CD4-positive, alpha-beta T cell treated with Interleukin-12 subunit alpha and Interleukin-12 subunit beta, for 1 hour (primary cell): ENCODE data around the gene ARIH2.
A peak's percentile ranks its signal among the peaks of the same experiment; 100 is the strongest.
"Not testable (repeated sequence)": the region's sequence is repeated elsewhere in the genome, so short reads cannot be mapped to it uniquely, and the experiment has no call there.

Source experiments
- DNase-seq: peaks from one replicate; pipeline ENCODE4 v3.0.0-alpha.2; 2020

The ARIH2 gene

DNA sequence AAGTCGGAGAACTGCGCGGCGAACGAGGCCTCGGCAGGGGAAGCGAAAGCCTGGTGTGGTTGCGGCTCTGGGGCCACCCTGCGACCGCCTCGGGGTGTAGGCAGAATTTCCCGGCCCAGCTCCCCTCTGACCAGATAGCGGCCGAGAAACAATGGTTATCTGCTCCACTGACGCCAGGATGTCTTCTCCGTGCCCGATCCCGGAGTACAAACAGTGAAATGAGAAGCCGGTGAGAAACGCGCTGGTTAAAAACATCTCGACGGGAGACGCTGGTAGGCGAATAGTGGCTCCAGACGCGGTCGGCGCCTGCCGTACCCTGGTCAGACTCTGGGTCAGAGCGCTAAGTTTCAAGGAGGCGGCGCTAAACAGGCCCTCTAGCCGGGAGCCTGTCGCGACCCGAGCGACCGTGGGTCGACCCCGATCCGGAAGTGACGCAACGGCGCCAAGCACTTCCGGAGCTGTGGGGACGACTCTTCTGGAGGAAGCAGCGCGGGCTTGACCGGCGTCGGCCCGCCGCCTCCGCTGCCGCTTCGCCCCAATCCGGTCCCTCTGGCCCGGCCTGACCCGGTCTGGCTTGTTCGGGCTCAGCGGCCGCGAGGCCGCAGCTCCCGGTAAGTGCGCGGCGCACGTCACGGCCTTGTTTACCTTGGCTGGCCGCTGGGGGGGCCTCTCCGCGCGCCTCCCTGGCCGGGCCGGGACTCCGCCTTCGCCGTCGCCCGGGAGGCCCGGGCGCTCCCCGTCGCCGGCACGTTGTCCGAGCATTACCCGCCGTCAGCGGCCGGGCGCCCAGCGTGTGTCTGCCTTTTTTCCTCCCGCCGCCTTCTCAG, at the start of gene ARIH2:
Gene ARIH2 (plus strand): TSS at position 455 of the 827 bp plus-strand sequence. CDS start 8,717 bp downstream, outside the sequence.
- DNase-seq, result peak; percentile 91

DNA sequence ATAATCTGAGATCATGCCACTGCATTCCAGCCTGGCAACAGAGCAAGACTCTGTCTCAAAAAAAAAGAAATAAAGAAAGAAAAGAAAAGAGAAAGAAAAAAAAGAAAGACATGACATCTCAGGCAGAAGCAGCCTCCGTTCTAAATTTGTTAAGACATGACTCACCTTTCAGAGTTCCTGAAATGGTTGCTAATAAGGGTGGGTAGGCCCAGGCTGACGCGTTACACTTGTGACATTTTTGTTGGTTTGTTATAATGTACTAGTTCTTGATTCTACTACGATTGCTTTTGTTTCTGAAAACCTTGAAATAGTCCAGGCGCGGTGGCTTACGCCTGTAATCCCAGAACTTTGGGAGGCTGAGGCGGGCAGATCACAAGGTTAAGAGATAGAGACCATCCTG, 41.0 kb upstream of the ARIH2 start:
- DNase-seq, result no peak

DNA sequence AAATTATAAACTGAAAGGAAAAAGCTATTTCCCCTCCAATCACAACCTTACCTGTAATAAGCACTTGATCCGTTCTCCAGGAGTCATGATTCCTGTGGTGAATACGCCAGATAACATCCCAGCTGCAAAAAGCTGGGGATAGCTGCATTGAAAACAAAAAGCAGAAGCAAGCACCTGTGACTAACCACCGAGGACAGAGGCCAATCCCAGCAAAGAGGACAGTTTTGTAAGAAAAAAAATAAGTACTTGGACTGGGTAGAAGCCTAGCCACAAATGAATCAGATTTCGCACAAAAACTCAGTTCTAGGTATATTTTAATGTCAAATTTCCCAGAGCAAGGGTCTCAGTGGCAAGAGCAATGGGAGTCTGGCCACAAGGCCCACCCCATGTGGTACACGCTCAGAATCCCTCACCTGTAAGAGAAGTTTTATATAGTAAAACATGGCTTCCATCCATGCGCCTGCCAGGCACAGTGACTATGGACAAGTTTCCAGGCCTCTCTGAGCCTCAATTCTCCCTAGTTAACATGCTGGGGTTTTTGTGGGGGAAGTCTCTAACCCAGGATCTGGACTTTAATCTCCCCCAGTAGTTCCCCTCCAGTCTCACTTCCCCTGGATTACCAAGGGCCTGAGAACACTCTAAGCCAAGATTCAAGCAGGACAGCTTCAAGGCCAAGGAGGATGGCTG, 39.2 kb upstream of the ARIH2 start:
- DNase-seq, result no peak

DNA sequence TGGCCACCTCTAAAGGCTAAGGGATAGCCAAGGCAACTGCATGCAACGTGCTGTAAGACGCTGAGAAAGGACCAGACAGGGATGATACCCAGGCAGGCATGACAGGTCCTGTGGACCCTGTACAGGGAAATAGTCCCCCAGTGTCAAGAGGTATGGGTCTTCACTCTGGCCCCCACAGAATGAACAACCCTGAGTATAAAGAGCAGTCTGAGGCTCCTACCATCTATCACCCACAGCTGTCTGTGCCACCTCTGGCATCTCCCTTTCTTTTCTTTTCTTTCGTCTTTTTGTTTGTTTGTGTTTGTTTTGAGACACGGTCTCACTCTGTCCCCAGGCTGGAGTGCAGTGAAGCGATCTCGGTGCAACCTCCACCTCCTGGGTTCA, 38.7 kb upstream of the ARIH2 start:
- no peak for DNase-seq

DNA sequence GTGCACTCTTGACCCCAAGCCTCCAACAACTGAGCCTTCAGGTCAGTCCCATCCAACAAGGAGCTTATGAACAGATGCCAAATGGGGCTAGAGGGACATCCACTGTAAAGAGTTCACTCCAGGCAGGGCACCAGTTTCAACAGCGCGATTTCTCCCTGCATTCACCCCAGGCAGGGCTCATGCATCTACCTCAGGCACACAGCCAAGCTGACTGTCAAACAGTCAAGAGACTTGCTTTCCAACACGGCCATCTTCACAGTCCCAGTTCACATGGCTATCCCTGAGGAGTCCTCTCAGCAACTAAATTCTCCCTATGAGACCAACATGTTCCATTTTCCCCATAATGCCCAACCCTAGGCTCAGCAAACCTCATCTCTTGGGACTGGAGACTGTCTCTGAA, 37.6 kb upstream of the ARIH2 start:
- DNase-seq, result no peak

DNA sequence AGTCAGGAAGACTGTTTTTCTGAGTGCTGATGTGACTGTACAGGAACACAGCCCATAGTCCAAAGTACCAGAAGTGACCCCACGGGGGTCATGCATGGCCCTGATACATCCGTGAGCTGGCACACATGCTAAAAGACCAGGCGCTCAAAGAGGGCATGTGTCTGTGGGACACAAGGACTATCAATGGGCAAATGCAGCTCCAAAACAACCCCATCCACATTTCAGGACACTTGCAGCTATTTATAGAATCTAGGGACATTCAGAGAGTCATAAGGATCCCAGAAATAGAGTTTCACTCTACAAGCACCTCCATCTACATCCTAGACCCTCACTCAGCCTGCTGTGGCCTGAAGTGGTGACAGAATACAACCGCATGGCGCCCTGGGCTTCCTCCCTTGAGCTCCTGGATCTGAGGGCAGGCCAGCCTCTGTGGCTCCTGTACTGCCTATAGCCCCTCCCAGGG, 37.0 kb upstream of the ARIH2 start:
- no peak for DNase-seq

DNA sequence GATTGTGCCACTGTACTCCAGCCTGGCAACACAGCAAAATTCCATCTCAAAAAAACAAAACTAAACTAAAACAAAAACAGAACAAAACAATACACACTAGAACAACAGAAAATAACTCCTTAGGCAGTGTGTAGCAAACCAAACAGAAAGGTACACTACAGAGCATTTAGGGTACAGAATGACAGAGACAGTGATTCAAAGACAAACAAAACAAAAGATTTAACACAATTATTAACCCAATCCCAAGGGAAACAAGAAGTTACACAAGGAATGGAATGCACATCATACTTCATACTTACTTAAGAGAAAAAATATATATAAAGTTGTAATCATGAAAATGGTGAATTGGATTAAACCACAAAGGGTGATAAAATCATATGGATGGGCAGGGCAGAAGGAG, 32.9 kb upstream of the ARIH2 start:
- DNase-seq, result no peak

DNA sequence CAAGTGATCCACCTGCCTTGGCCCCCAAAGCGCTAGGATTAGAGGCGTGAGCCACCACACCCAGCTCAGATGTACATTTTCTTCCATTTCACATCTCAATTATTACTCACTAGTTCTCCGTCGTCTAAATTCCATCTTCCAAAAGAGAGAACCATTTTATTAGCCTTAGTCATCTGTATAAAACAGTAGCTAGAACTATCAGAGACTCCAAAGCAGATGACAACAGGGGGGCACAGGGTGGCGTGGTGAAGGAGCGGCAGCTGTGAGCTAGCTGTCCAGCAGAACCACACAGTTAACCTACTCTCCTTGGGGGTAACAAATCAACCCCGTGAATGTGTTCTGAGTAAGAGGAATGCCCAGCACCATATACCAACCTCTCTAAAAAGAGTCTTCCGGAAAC, 27.0 kb upstream of the ARIH2 start:
- DNase-seq, result no peak

DNA sequence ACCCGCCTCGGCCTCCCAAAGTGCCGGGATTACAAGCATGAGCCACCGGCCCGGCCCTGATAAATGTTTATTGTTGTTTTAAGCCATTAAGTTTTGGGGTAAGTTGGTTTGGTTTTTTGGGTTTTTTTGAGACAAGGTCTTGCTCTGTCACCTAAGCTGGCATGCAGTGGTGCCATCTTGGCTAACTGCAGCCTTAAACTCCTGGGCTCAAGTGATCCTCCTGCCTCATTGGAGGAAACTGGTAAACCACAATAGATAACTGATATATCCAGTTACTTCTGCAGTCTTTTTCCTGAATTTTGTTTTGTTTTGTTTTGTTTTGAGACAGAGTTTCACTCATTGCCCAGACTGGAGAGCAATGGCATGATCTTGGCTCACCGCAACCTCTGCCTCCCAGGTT, 24.1 kb upstream of the ARIH2 start:
- DNase-seq, result no peak

DNA sequence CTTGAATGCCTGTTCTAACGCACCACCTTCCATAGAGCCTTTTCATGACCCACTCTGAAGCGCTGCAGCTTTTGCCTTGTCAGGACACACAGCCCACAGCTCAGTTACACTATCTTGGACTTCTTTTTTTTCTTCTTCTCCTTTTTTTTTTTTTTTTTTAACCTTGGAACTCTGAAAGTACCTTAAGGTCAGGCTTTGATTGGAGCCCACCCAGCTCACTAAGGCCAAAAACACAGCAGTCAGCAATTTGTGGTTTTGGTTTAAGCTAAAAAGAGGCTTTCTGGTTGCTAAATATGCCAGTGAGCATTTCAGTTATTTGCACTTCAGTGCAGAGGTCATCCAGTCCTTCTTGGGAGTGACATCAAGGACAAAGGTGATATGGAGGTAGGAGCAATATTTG, 21.7 kb upstream of the ARIH2 start:
- no peak for DNase-seq

DNA sequence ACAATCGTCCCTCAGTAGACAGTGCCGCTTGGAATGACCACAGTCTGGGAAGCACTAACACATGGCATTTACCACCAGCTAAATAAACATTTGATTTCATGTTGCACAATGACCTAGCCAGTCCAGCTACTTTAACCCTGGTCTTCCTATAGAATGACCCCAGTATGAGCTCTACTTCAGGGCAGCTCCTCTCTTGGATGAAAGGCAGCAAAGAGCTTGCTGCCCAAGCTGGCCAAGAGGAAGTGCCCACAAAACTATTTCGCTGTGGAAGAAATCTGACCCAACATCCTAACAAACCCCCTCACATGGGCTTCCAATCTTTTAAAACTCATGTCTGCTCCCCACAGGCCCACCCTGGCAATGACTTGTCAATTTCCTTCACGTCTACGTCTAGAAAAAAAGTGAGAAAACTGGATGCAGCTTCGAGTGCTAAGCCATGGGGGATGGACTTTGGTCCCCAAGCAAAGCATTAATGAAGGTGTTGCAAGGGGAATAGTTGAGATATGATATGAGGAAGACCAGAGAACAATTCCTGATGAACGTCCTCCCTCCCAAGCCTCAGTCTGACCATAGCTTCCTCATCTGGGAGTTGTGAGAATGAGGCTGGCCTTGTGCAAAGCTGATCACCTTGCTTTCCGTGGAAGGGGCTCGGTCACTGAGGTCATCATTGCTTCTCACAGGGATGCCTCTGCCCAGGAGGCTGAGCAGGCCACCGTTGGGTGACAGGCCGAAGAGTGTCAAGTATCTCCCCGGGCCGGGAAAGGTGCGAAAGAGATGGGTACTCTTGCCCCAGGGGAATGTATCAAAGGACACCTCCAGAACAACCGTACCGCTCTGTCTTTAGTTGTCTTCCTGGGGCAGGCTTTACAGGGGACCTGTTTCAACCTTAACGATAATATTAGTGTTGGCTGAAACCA, 20.9 kb upstream of the ARIH2 start:
- DNase-seq, result no peak

DNA sequence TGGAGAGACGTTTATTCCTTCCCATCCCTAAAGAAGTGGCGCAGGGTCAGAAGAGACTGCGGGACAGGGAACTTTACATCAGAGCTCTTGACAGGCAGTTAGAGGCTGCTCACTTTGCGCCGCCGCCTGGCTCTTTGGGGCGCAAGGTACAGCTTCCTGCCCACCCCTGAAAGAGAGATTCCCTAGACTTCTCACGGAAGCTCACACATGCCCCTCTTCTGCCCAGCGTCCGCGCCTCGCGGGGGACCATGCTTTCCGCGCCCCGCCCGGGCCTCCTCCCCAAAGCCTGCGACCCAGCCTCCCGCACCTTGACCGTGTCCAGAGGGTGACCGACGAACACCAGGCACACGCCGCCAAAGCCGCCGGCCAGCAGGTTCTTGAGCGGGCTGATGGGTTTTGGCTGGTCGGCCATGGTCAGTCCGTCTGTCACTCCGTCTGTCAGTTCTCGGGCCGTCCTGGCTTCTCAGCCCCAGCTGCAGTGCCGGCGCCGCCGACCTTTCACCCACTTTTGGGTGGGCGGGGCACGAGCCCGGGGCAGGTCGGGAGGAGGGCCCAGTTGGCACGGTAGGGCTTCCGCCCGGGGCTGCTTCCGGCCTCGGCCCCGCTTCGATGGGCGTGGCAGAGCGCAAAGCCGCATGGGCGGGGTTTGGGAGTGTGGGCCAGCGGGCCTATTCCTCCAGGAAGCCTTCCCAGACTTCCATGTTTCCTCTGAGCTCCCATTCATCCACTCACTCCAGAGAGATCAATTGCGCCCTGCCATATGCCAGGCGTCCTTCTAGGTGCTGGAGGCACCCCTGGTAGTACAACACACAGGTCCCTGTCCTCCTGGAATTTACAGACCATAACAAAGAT, 20.0 kb upstream of the ARIH2 start, which contains the start of gene SLC25A20:
Gene SLC25A20 (minus strand): TSS at position 500 of the 852 bp plus-strand sequence. CDS start 88 bp downstream, at position 412.
- peak; percentile 89 for DNase-seq

DNA sequence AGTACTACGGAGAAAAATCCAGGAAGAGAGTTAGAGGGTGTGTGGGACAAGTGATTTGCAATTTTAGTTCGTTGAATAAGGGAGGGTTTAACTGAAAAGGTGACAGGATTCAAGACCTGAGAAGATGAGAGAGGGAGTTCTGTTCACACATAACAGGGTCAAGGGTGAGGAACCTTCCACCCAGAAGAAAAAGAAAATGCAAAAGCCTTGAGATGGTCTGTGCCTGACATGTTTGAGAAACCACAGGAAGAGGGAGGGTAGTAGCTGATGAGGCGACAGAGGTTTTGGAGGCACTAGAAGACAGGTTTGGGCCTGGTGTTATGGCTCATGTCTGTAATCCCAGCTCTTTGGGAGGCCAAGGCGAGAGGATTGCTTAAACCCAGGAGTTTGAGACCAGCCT, 19.4 kb upstream of the ARIH2 start:
- peak; percentile 65 for DNase-seq

DNA sequence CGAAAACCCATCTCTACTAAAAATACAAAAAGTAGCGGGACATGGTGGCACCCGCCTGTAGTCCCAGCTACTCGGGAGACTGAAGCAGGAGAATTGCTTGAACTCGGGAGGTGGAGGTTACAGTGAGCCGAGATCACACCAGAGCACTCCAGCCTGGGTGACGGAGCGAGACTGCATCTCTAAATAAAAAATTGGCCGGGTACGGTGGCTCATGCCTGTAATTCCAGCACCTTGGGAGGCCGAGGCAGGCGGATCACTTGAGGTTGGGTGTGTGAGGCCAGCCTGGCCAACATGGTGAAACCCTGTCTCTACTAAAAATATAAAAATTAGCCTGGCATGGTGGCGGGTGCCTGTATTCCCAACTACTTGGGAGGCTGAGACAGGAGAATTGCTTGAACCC, 11.6 kb upstream of the ARIH2 start:
- not testable (repeated sequence) for DNase-seq

DNA sequence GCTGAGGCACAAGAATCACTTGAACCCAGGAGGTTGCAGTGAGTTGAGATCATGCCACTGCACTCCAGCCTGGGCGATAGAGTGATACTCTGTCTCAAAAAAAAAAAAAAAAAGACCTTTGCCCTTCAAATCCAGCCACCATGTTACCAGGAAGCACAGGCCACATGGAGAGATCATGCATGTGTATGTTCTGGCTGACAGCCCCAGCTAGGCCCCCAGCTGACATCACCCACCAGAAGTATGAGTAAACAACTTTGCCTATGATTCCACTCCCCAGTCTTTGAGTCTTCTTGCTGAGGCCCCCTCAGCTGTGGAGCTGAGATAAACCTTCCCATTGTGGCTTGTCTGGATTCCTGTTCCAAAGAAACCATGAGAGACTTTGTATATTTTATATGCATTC, 3.3 kb upstream of the ARIH2 start:
- DNase-seq, result no peak

DNA sequence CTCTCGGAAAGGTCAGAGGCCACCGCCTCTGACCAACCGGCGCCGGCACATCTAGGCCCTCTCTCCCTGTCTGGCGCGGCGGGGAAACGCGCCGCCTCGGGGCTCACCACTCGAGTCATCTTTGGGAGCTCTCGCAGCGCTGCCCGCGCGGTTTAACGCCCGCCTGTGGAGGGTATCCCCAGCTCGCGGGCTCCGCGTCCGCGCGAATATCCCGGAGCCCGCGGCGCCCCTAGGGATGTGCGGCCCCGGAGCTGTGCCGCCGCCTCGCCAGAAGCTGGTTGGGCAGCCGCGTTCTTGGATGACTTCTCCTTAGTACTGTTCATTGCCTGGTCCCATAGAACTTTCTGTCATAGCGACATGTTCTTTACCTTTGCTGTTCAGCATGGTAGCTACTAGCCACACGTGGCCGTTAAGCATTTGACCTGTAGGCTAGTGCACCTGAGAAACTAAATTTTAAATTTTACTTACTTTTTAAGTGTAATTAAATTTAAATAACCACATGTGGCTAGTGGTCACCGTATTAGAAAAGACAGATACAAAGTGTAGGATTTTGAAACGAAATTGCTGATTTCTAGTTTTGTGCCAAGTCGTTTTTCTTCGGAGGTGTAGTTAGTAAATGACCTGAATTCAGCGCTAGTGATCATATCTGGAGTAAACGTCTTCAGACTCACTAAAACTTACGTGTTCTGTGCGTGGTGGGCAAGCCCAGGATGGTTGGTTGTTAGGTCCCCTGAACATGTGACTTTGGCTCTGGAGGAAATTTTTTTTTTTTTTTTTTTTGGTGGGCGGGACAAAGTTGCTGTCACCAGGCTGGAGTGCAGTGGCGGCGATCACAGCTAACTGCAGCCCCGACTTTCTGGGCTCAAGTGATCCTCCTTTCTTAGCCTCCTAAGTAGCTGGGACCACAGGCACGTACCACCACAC, 835 bp downstream of the ARIH2 start:
- DNase-seq, result peak; percentile 71

DNA sequence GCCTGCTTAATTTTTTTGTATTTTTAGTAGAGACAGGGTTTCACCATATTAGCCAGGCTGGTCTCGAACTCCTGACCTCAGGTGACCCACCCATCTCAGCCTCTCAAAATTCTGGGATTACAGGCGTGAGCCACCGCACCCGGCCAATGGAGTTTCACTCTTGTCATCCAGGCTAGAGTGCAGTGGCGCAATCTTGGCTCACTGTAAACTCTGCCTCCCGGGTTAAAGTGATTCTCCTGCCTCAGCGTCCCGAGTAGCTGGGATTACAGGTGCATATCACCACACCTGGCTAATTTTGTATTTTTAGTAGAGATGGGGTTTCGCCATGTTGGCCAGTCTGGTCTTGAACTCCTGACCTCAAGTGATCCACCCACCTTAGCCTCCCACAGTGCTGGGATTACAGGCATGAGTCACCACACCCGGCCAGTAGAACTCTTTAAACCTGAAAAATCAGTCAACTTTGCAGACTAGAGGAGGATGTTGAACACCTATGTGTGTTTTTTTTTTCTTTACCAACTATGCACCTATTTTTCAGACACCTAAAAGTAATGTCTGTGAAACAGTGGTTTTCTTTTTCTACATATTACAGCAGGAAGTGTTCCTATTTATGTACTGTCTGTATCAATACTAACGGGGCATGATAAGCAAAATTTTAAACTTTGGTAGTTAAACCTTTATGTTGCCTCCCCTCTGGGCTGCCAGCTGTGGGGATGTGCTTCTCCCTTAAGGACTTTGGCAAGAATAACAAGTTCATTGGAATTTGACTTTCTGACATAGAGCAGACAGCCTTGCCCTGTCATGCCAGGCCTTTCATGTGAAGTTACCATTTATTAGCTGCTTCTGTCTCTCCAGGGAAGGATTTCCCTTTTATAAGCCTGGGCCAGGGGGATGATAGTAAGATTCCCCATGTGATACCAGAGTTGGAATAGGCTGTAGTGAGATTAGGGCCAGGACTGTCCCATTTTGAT, 8.1 kb downstream of the ARIH2 start:
- DNase-seq, result no peak

DNA sequence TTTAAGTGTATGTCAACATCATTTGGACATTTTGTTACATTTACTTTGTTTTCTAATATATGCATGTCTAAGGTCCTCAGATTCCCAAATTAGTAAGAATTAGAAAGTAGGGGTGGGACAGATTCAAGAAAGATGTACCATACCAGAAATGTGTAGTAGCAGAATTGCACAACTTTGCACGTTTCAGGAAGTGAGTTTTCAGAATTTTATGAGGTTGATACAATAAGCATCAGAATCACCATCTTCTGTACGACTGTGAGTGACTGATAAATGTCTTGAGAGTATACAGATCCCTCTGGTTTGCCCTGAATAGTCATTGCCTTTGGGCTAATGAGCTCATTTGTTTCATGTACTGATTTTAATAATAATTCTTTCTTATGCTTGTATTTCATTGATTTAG, 9.3 kb downstream of the ARIH2 start:
- no peak for DNase-seq

DNA sequence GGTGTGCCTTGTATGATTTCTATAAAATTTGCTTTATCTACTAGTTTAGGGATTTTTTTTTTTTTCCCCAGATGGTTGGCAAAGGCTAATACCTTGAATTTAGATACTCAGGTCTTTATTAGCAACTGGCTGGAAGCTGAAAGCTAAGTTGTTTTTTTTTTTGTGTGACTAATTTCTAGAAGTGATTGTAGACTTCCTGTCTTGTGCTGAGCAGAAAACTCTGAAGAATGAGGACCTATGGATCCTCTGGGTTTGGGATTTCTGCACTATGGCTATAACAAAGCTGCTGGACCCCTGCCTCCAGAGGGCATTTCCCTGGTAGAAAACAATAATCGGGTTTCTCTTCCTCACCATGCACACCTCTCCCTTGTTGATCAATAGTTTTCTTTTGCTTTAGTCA, 10.0 kb downstream of the ARIH2 start:
- no peak for DNase-seq
